WTC11 (cell line): ENCODE results near the gene YBX3. TPM values are rescaled to one million over a fixed set of nuclear protein-coding genes. Genes with fewer than 3 reads are reported as not detected.

ENCODE experiments used
- ATAC-seq: fragments of 200-7000 bp; cut with Tn5 transposase; 2 replicates; pipeline ENCODE4 v1.10.0; 2021; ENCODE audit warnings: mild to moderate bottlenecking, moderate library complexity
- CTCF ChIA-PET: fragments of 300-600 bp; sonication (Branson Sonifier 250); formaldehyde crosslinking; loops from one replicate; lab custom pipeline; 2021; ENCODE audit warnings: antibody characterized with exemption; lab: Charles Lee
- POLR2A ChIA-PET: fragments of 350-600 bp; sonication (Branson Sonifier 250); formaldehyde crosslinking; loops from one replicate; lab custom pipeline; 2021; ENCODE audit warnings: antibody characterized with exemption; lab: Charles Lee
- DNase-seq: peaks from one replicate; pipeline ENCODE4 v3.0.0; 2021; ENCODE audit warnings: low spot score
- H3K27ac Mint-ChIP-seq: 2 replicates; pipeline ENCODE4 v1.8.0; 2021; ENCODE audit warnings: mixed read lengths
- H3K27me3 Mint-ChIP-seq: 2 replicates; pipeline ENCODE4 v1.8.0; 2021; ENCODE audit warnings: low read depth, mild to moderate bottlenecking, moderate library complexity, mixed read lengths
- H3K36me3 Mint-ChIP-seq: 2 replicates; pipeline ENCODE4 v1.8.0; 2021; ENCODE audit warnings: mixed read lengths
- H3K4me1 Mint-ChIP-seq: 2 replicates; pipeline ENCODE4 v1.8.0; 2022; ENCODE audit warnings: mixed read lengths
- H3K4me3 Mint-ChIP-seq: 2 replicates; pipeline ENCODE4 v1.8.0; 2021; ENCODE audit warnings: mild to moderate bottlenecking, moderate library complexity, mixed read lengths
- H3K9me3 Mint-ChIP-seq: 2 replicates; pipeline ENCODE4 v1.8.0; 2021; ENCODE audit warnings: mixed read lengths
- CDX4 ChIP-seq: fragments of 250-450 bp; sonication (Bioruptor Pico); IDR thresholded peaks from 2 replicates; pipeline ENCODE4 v1.9.0; 2021; ENCODE audit warnings: moderate library complexity, mild to moderate bottlenecking, inconsistent platforms, borderline replicate concordance
- CREM ChIP-seq: sonication (generic); formaldehyde crosslinking; IDR thresholded peaks from 2 replicates; pipeline ENCODE4 v1.8.1; 2022; ENCODE audit warnings: mild to moderate bottlenecking, missing genetic modification reagents, moderate library complexity
- E2F4 ChIP-seq: sonication (generic); formaldehyde crosslinking; IDR thresholded peaks from 2 replicates; pipeline ENCODE4 v1.8.1; 2022; ENCODE audit warnings: low read depth, mild to moderate bottlenecking, moderate library complexity, missing genetic modification reagents, borderline replicate concordance
- ELF4 ChIP-seq: sonication (generic); formaldehyde crosslinking; IDR thresholded peaks from 2 replicates; pipeline ENCODE4 v1.8.1; 2022; ENCODE audit warnings: low read depth, mild to moderate bottlenecking, moderate library complexity, missing genetic modification reagents
- EMX1 ChIP-seq: fragments of 250-450 bp; sonication (Bioruptor Pico); IDR thresholded peaks from 2 replicates; pipeline ENCODE4 v1.8.0; 2021; ENCODE audit warnings: mild to moderate bottlenecking
- HMGXB4 ChIP-seq: sonication (generic); formaldehyde crosslinking; IDR thresholded peaks from 2 replicates; pipeline ENCODE4 v1.8.1; 2023; ENCODE audit warnings: mild to moderate bottlenecking, moderate library complexity, missing genetic modification reagents
- JAZF1 ChIP-seq: fragments of 250-450 bp; sonication (Bioruptor Pico); IDR thresholded peaks from 2 replicates; pipeline ENCODE4 v1.9.0; 2021; ENCODE audit warnings: moderate library complexity, mild to moderate bottlenecking, inconsistent platforms
- KAT7 ChIP-seq: sonication (generic); formaldehyde crosslinking; IDR thresholded peaks from 2 replicates; pipeline ENCODE4 v1.8.1; 2023; ENCODE audit warnings: missing genetic modification reagents, mild to moderate bottlenecking, borderline replicate concordance
- MXD4 ChIP-seq: fragments of 250-450 bp; sonication (Bioruptor Pico); IDR thresholded peaks from 2 replicates; pipeline ENCODE4 v1.8.0; 2021; ENCODE audit warnings: mild to moderate bottlenecking, moderate library complexity, borderline replicate concordance
- NFATC4 ChIP-seq: fragments of 250-450 bp; sonication (Bioruptor Pico); IDR thresholded peaks from 2 replicates; pipeline ENCODE4 v1.9.0; 2021; ENCODE audit warnings: mild to moderate bottlenecking
- PRRX2 ChIP-seq: fragments of 250-450 bp; sonication (Bioruptor Pico); IDR thresholded peaks from 2 replicates; pipeline ENCODE4 v1.8.0; 2021; ENCODE audit warnings: mild to moderate bottlenecking
- SMAD4 ChIP-seq: sonication (generic); formaldehyde crosslinking; IDR thresholded peaks from 2 replicates; pipeline ENCODE4 v1.8.0; 2022; ENCODE audit warnings: mild to moderate bottlenecking, missing genetic modification reagents
- TCF7 ChIP-seq: sonication (generic); formaldehyde crosslinking; IDR thresholded peaks from 2 replicates; pipeline ENCODE4 v1.8.0; 2022; ENCODE audit warnings: mild to moderate bottlenecking, low read depth, missing genetic modification reagents, moderate library complexity
- TP53 ChIP-seq: sonication (generic); formaldehyde crosslinking; IDR thresholded peaks from 2 replicates; pipeline ENCODE4 v1.8.1; 2023; ENCODE audit warnings: mild to moderate bottlenecking, missing genetic modification reagents
- USF1 ChIP-seq: sonication (generic); formaldehyde crosslinking; IDR thresholded peaks from 2 replicates; pipeline ENCODE4 v1.8.0; 2022; ENCODE audit warnings: mild to moderate bottlenecking, missing genetic modification reagents
- ZNF138 ChIP-seq: sonication (generic); formaldehyde crosslinking; conservative IDR thresholded peaks from 2 replicates; pipeline ENCODE4 v1.8.1; 2022; ENCODE audit warnings: mild to moderate bottlenecking, moderate library complexity, missing genetic modification reagents
- ZNF263 ChIP-seq: sonication (generic); formaldehyde crosslinking; IDR thresholded peaks from 2 replicates; pipeline ENCODE4 v1.8.1; 2022; ENCODE audit warnings: low read depth, mild to moderate bottlenecking, moderate library complexity, missing genetic modification reagents
- ZNF281 ChIP-seq: sonication (generic); formaldehyde crosslinking; IDR thresholded peaks from 2 replicates; pipeline ENCODE4 v1.8.0; 2023; ENCODE audit warnings: mild to moderate bottlenecking, missing genetic modification reagents
- ZNF317 ChIP-seq: sonication (generic); formaldehyde crosslinking; IDR thresholded peaks from 2 replicates; pipeline ENCODE4 v1.8.1; 2023; ENCODE audit warnings: low read depth, mild to moderate bottlenecking, moderate library complexity, missing genetic modification reagents, borderline replicate concordance
- total RNA-seq: library from RNA; stranded (reverse); gene quantifications from 3 replicates; pipeline ENCODE4 v1.2.3, GENCODE V29; 2021
- TF ChIP-seq, protein P1 (sequence below): sonication (generic); formaldehyde crosslinking; conservative IDR thresholded peaks from 2 replicates; pipeline ENCODE4 v1.8.1; 2023; ENCODE audit warnings: mild to moderate bottlenecking, low read depth, missing genetic modification reagents, moderate library complexity
- TF ChIP-seq, protein P2 (sequence below): sonication (generic); formaldehyde crosslinking; IDR thresholded peaks from 2 replicates; pipeline ENCODE4 v1.8.1; 2023; ENCODE audit warnings: mild to moderate bottlenecking, missing genetic modification reagents

Gene YBX3
- total RNA-seq, 1 experiment from 2014 or later = 396 TPM

DNA sequence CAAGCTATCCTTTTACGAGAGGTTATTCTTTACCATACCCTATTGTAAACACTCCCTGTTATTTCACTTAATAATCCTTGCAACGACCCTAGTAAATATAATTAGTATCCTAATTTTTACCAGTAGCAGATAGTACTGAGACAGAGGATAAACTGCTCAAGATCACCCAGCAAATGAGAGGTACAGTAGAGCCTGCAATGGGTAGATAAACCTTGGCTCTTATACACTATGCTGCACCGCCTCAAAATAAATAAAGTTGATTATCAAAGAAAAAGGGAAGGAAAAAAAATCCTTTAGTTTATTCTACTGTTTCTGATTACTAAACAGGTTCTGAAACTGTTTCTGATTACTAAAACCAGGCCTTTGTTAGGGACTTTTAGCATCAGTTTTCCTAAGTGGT, 22.5 kb downstream of the YBX3 start (continued):
- TF ChIP-seq CDX4 = no peak
- TF ChIP-seq SMAD4 = no peak
- TF ChIP-seq EMX1 = no peak
- no peak for TF ChIP-seq NFATC4
- TF ChIP-seq MXD4 (CRISPR knock-in tag) = no peak
- TF ChIP-seq, protein P1, sequence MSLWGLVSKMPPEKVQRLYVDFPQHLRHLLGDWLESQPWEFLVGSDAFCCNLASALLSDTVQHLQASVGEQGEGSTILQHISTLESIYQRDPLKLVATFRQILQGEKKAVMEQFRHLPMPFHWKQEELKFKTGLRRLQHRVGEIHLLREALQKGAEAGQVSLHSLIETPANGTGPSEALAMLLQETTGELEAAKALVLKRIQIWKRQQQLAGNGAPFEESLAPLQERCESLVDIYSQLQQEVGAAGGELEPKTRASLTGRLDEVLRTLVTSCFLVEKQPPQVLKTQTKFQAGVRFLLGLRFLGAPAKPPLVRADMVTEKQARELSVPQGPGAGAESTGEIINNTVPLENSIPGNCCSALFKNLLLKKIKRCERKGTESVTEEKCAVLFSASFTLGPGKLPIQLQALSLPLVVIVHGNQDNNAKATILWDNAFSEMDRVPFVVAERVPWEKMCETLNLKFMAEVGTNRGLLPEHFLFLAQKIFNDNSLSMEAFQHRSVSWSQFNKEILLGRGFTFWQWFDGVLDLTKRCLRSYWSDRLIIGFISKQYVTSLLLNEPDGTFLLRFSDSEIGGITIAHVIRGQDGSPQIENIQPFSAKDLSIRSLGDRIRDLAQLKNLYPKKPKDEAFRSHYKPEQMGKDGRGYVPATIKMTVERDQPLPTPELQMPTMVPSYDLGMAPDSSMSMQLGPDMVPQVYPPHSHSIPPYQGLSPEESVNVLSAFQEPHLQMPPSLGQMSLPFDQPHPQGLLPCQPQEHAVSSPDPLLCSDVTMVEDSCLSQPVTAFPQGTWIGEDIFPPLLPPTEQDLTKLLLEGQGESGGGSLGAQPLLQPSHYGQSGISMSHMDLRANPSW (CRISPR knock-in tag) = no peak
- TF ChIP-seq PRRX2 (CRISPR knock-in tag) = no peak
- TF ChIP-seq ELF4 (CRISPR knock-in tag) = no peak

GRCh38 chr12:10697862-10698261, 25.3 kb downstream of the YBX3 start:
- ChIA-PET POLR2A (no interaction called here), CTCF (no interaction called here)
- Mint-ChIP-seq H3K4me3 (no peak overlapping the region), H3K27me3 (no peaks in the 10 kb centered on the region), H3K27ac (no peak overlapping the region), H3K4me1 (no peaks in the 10 kb centered on the region), H3K9me3 (no peaks in the 10 kb centered on the region), H3K36me3 (peaks cover 40% of the 10 kb centered on the region)
- DNase-seq = no peak
- ATAC-seq = no peak
- no peak for TF ChIP-seq MXD4 (CRISPR knock-in tag)
- TF ChIP-seq JAZF1 = no peak
- no peak for TF ChIP-seq ZNF138 (CRISPR knock-in tag)
- no peak for TF ChIP-seq HMGXB4 (CRISPR knock-in tag)
- TF ChIP-seq, protein P2, sequence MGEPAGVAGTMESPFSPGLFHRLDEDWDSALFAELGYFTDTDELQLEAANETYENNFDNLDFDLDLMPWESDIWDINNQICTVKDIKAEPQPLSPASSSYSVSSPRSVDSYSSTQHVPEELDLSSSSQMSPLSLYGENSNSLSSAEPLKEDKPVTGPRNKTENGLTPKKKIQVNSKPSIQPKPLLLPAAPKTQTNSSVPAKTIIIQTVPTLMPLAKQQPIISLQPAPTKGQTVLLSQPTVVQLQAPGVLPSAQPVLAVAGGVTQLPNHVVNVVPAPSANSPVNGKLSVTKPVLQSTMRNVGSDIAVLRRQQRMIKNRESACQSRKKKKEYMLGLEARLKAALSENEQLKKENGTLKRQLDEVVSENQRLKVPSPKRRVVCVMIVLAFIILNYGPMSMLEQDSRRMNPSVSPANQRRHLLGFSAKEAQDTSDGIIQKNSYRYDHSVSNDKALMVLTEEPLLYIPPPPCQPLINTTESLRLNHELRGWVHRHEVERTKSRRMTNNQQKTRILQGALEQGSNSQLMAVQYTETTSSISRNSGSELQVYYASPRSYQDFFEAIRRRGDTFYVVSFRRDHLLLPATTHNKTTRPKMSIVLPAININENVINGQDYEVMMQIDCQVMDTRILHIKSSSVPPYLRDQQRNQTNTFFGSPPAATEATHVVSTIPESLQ (CRISPR knock-in tag) = no peak
- TF ChIP-seq ZNF263 = no peak
- no peak for TF ChIP-seq KAT7
- no peak for TF ChIP-seq ZNF317 (CRISPR knock-in tag)
- no peak for TF ChIP-seq TCF7 (CRISPR knock-in tag)
- no peak for TF ChIP-seq USF1
- no peak for TF ChIP-seq ZNF281 (CRISPR knock-in tag)
- TF ChIP-seq, protein P1 (CRISPR knock-in tag) = no peak
- TF ChIP-seq E2F4 = no peak
- no peak for TF ChIP-seq CREM
- TF ChIP-seq TP53 (CRISPR knock-in tag) = no peak
